ENCODE measurements around the gene SCN8A.

SCN8A gene

GRCh38 chr12:51626629-51627028 lies 35.6 kb downstream of the SCN8A start:
- Histone ChIP-seq H3K4me3 (replicated peaks; ENCODE audit: insufficient read depth, low read length) (no peak overlapping the region), H3K27ac (replicated peaks) (no peak overlapping the region), H3K27me3 (ENCODE audit: insufficient read depth, poor library complexity, severe bottlenecking) (peaks cover 6% of the 10 kb centered on the region)
- TF ChIP-seq POLR2AphosphoS5 (IDR thresholded peaks at IDR 0.05; ENCODE audit: low read depth) (no peak), GABPA (IDR thresholded peaks at IDR 0.05; ENCODE audit: low read depth) (no peak)
- DNase-seq (ENCODE audit: low read depth in 1 of 2, low spot score in 1 of 2) = no peak

GRCh38 chr12:51630256-51630880 lies 39.3 kb downstream of the SCN8A start:
- H3K27ac ChIP-seq (replicated peaks) = no peak overlapping the region
- H3K4me3 ChIP-seq (replicated peaks; ENCODE audit: insufficient read depth, low read length) = no peak overlapping the region
- TF ChIP-seq CTCF (IDR thresholded peaks at IDR 0.05; ENCODE audit: insufficient read depth, low read length) = no peak
- TF ChIP-seq REST (IDR thresholded peaks at IDR 0.05; ENCODE audit: insufficient replicate concordance, low read depth) = no peak
- TF ChIP-seq SPI1 (IDR thresholded peaks at IDR 0.05; ENCODE audit: borderline replicate concordance, low read depth) = no peak
- no peak for TF ChIP-seq GABPA (IDR thresholded peaks at IDR 0.05; ENCODE audit: low read depth)
- TF ChIP-seq POLR2AphosphoS5 (IDR thresholded peaks at IDR 0.05; ENCODE audit: low read depth) = no peak
- no peak for DNase-seq (ENCODE audit: low read depth in 1 of 2, low spot score in 1 of 2)
- peaks cover 4% of the 10 kb centered on the region for H3K27me3 ChIP-seq (ENCODE audit: insufficient read depth, poor library complexity, severe bottlenecking)

GRCh38 chr12:51630986-51631385 lies 40.0 kb downstream of the SCN8A start:
- no peak overlapping the region for H3K4me3 ChIP-seq (replicated peaks; ENCODE audit: insufficient read depth, low read length)
- H3K27ac ChIP-seq (replicated peaks) = no peak overlapping the region
- peaks cover 3% of the 10 kb centered on the region for H3K27me3 ChIP-seq (ENCODE audit: insufficient read depth, poor library complexity, severe bottlenecking)
- no peak for DNase-seq (ENCODE audit: low read depth in 1 of 2, low spot score in 1 of 2)
- TF ChIP-seq GABPA (IDR thresholded peaks at IDR 0.05; ENCODE audit: low read depth) (no peak), CTCF (IDR thresholded peaks at IDR 0.05; ENCODE audit: insufficient read depth, low read length) (no peak), POLR2AphosphoS5 (IDR thresholded peaks at IDR 0.05; ENCODE audit: low read depth) (no peak), REST (IDR thresholded peaks at IDR 0.05; ENCODE audit: insufficient replicate concordance, low read depth) (no peak), SPI1 (IDR thresholded peaks at IDR 0.05; ENCODE audit: borderline replicate concordance, low read depth) (no peak)

GRCh38 chr12:51631591-51631990 lies 40.6 kb downstream of the SCN8A start:
- Histone ChIP-seq H3K27ac (replicated peaks) (no peak overlapping the region), H3K4me3 (replicated peaks; ENCODE audit: insufficient read depth, low read length) (no peak overlapping the region), H3K27me3 (ENCODE audit: insufficient read depth, poor library complexity, severe bottlenecking) (no peaks in the 10 kb centered on the region)
- DNase-seq (ENCODE audit: low read depth in 1 of 2, low spot score in 1 of 2) = no peak
- TF ChIP-seq GABPA (IDR thresholded peaks at IDR 0.05; ENCODE audit: low read depth) = no peak
- no peak for TF ChIP-seq SPI1 (IDR thresholded peaks at IDR 0.05; ENCODE audit: borderline replicate concordance, low read depth)
- no peak for TF ChIP-seq POLR2AphosphoS5 (IDR thresholded peaks at IDR 0.05; ENCODE audit: low read depth)
- TF ChIP-seq CTCF (IDR thresholded peaks at IDR 0.05; ENCODE audit: insufficient read depth, low read length) = no peak
- no peak for TF ChIP-seq REST (IDR thresholded peaks at IDR 0.05; ENCODE audit: insufficient replicate concordance, low read depth)

Measured in HL-60 (cell line).